HG03565 (cell line): Measurements from ENCODE around the gene ARR3.
"Not testable (repeated sequence)": the region's sequence is repeated elsewhere in the genome, so short reads cannot be mapped to it uniquely, and the experiment has no call there.

Experiments
- ATAC-seq: cut with Tn5 transposase; IDR thresholded peaks from one replicate; pipeline ENCODE4 v1.9.1; 2021; ENCODE audit warnings: mild to moderate bottlenecking, moderate library complexity; ENCODE audit not compliant: unreplicated experiment

ARR3 gene

DNA sequence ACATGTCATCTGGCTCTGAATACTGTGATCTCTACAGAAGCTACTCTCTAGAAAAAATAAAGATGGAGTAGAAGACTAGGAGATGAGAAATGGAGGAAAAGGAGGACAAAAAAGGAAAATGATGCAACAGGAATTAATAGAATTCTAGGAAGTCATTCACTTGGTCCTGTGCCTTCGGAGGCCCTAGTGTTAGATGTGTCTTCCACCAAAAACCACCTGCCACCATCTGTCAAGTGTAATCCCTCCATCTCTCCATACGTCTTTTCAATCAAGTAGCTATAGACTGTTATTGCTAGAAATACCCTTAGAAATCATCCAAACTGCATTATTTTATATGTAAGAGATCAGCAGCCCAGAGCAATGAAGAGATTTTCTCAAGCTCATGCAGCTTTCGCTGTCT lies 10.9 kb downstream of the ARR3 start:
- ATAC-seq: no peak

DNA sequence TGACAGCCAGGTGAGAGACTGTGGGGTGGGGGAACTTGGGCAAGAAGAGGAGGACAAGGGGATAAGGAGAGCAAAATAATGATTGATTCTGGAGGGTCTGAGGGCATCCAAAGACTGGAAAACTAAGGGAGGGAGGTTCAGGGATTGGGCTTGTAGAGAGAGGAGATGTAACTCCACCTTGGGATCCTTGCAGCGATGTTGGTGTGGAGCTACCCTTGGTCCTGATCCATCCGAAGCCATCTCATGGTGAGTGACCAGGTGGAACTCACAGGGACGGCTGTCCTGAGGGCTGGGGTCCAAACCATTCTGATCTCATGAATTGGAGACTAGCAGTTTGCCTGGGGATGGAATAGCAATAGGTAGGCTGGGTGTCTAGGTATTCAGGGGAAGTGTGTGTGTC lies 12.4 kb downstream of the ARR3 start:
- no peak for ATAC-seq

GRCh38 chrX:70281951-70282350 lies 13.8 kb downstream of the ARR3 start, which contains the start of gene RAB41:
Gene RAB41 (plus strand): TSS chrX:70282172. CDS start chrX:70282218, 46 bp downstream.
- no peak for ATAC-seq

DNA sequence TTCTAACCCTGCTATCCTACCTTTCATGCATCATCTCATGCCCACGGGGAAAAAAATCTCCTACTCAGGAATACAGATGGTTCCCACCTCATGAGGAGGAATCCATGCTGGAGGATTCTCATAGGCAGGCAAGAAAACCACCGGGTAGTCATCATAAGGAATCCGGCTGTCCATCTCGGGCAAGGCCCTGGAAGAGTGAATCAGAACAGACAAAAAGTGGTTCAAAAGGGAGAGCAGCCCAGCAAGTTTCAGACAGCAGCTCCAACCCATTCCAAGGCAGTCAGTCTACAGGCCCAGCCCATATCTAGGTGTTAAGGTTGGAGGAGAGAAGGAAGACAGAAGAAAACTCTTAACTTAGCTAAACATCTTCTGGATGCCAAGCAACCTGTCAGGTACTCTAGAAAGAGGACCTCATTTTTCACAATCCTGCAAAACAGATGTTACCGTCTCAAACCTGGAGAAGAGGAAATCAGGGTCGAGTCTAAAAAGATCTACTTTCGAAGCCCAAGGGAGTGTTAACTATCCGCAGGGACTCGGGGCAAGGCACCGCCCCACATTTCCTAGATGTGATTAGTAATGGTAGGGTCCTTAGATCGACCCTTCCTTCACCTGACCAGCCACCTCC lies 21.1 kb downstream of the ARR3 start:
- no peak for ATAC-seq

GRCh38 chrX:70289793-70290770 lies 21.9 kb downstream of the ARR3 start, which contains the start of the genes KIF4A and PDZD11:
Gene KIF4A (plus strand): TSS chrX:70290104. CDS start chrX:70290459, 355 bp downstream.
Gene PDZD11 (minus strand): TSS chrX:70289927. CDS start chrX:70289341, 586 bp downstream.
- peak; percentile 96 for ATAC-seq

GRCh38 chrX:70292788-70293187 lies 24.7 kb downstream of the ARR3 start:
- ATAC-seq: no peak

- ATAC-seq: no peak
These were observed 25.5 kb downstream of the ARR3 start for GRCh38 chrX:70293621-70294020.

- ATAC-seq: no peak
These were observed 33.6 kb downstream of the ARR3 start for GRCh38 chrX:70301716-70302115.

DNA sequence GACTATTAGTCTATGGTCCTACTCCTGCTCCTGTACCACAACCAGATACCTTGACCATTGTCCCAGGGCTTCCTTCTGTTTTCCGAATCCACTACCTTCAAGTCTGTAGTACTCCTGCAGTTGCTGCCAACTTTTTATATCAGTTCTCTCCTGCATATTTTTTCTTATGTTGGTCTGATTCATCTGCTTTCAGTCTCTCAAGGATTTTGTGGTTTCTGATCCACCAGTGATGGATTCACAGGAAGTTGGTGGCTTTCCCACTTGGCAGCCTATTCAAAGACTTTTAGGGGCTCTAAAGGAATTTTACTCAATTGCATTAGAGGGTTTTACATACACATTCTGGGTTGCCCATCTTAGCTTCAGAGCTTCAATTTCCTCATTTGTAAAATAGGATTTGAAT lies 45.4 kb downstream of the ARR3 start:
- no peak for ATAC-seq

DNA sequence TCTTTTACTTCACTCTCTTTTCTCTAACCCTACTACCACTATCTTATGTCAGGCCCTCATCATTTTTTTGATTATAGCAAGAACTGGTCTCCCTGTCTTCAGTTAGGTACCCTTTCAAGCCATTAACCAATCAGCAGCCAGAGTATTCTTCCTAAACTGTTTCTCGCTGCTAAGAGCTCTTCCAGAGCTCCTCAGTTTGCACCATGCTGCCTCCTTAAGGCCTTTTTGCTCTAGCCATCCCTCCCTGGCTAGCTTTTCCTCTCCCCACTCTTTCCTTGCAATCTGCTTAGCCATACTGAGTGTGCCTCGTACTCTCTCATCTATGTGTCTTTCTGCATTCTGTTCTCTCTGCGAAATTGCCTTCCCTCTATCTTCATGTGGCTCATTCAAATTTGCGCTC lies 54.6 kb downstream of the ARR3 start:
- ATAC-seq: no peak

DNA sequence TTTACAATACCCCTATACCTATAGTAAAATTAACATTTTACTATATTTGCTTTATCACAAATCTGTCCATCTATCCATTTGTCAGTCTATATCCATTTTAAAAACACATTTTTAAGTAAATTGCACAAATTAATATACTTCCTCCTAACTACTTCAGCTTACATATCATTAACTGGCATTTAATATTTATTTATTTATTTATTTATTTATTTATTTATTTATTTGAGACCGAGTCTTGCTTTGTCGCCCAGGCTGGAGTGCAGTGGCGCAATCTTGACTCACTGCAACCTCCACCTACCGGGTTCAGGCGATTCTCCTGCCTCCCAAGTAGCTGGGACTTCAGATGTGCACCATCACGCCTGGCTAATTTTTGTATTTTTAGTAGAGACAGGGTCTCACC lies 55.5 kb downstream of the ARR3 start:
- ATAC-seq: not testable (repeated sequence)

GRCh38 chrX:70324326-70324725 lies 56.2 kb downstream of the ARR3 start:
- ATAC-seq: no peak

GRCh38 chrX:70331161-70331560 lies 63.0 kb downstream of the ARR3 start:
- no peak for ATAC-seq
